OCI-LY3 (cell line): Measurements from ENCODE around the gene HDDC2.

Experiments
- EZH2phosphoT487 ChIP-seq: fragments of 200-600 bp; shearing (Covaris generic); IDR thresholded peaks from 2 replicates; pipeline ENCODE4 v1.6.1; 2018; ENCODE audit warnings: antibody characterized with exemption, mixed run types, low read depth
- TF ChIP-seq, protein P1 (sequence below): fragments of 200-600, 300-600 bp; sonication (generic); IDR thresholded peaks from 2 replicates; pipeline ENCODE4 v1.5.1; 2014; ENCODE audit warnings: antibody characterized with exemption, low read length, low read depth

- TF ChIP-seq, protein P1, sequence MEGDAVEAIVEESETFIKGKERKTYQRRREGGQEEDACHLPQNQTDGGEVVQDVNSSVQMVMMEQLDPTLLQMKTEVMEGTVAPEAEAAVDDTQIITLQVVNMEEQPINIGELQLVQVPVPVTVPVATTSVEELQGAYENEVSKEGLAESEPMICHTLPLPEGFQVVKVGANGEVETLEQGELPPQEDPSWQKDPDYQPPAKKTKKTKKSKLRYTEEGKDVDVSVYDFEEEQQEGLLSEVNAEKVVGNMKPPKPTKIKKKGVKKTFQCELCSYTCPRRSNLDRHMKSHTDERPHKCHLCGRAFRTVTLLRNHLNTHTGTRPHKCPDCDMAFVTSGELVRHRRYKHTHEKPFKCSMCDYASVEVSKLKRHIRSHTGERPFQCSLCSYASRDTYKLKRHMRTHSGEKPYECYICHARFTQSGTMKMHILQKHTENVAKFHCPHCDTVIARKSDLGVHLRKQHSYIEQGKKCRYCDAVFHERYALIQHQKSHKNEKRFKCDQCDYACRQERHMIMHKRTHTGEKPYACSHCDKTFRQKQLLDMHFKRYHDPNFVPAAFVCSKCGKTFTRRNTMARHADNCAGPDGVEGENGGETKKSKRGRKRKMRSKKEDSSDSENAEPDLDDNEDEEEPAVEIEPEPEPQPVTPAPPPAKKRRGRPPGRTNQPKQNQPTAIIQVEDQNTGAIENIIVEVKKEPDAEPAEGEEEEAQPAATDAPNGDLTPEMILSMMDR = no peak
- TF ChIP-seq EZH2phosphoT487 = no peak
Measured at GRCh38 chr6:125257351-125257750, 44.4 kb downstream of the HDDC2 start.
